HepG2 (cell line): ENCODE results near the gene CNNM1. TPM values are rescaled to one million over a fixed set of nuclear protein-coding genes. Genes with fewer than 3 reads are reported as not detected.

Source experiments
- ATF7 ChIP-seq, 2 experiments: fragments of 450-650 bp in 1 of 2; sonication (generic) in 1 of 2; formaldehyde crosslinking in 1 of 2; IDR thresholded peaks; 2 replicates each; pipeline versions ENCODE4 v1.4.0 to v1.6.1; 2016 to 2020; ENCODE audit warnings: antibody characterized with exemption in 1 of 2, mild to moderate bottlenecking in 1 of 2, missing genetic modification reagents in 1 of 2
- ATRX ChIP-seq: sonication (generic); formaldehyde crosslinking; IDR thresholded peaks from 2 replicates; pipeline ENCODE4 v1.4.0; 2020; ENCODE audit warnings: missing genetic modification reagents, borderline replicate concordance
- CHD4 ChIP-seq: fragments of 200-600 bp; sonication (generic); IDR thresholded peaks from 2 replicates; pipeline ENCODE4 v1.7.0; 2017; ENCODE audit warnings: mild to moderate bottlenecking, low read length, borderline replicate concordance
- CREM ChIP-seq, 2 experiments: sonication (generic) in 1 of 2; formaldehyde crosslinking in 1 of 2; IDR thresholded peaks; 2 replicates each; pipeline versions ENCODE4 v1.4.0 to v1.6.1; 2016 to 2020; ENCODE audit warnings: antibody characterized with exemption in 1 of 2, mild to moderate bottlenecking in 1 of 2, missing genetic modification reagents in 1 of 2
- IKZF5 ChIP-seq: IDR thresholded peaks from 2 replicates; pipeline ENCODE4 v1.6.1; 2018; ENCODE audit warnings: missing genetic modification reagents, mild to moderate bottlenecking, missing compliant biosample characterization
- PLSCR1 ChIP-seq: sonication (generic); formaldehyde crosslinking; IDR thresholded peaks from 2 replicates; pipeline ENCODE4 v1.5.0; 2020; ENCODE audit warnings: missing genetic modification reagents, mild to moderate bottlenecking, borderline replicate concordance
- RERE ChIP-seq: IDR thresholded peaks from 2 replicates; pipeline ENCODE4 v1.6.1; 2016; ENCODE audit warnings: low read depth, missing genetic modification reagents, missing compliant biosample characterization
- SMC3 ChIP-seq: IDR thresholded peaks from 2 replicates; pipeline ENCODE4 v1.6.1; 2011; ENCODE audit warnings: low read length, improper control_type of control experiment
- STAT6 ChIP-seq: sonication (generic); formaldehyde crosslinking; IDR thresholded peaks from 2 replicates; pipeline ENCODE4 v1.4.0; 2020; ENCODE audit warnings: missing genetic modification reagents, mild to moderate bottlenecking, borderline replicate concordance
- ZNF12 ChIP-seq: sonication (generic); formaldehyde crosslinking; IDR thresholded peaks from 2 replicates; pipeline ENCODE4 v1.5.0; 2020; ENCODE audit warnings: missing genetic modification reagents
- ZNF18 ChIP-seq: sonication (generic); formaldehyde crosslinking; IDR thresholded peaks from 2 replicates; pipeline ENCODE4 v1.8.0; 2022; ENCODE audit warnings: mild to moderate bottlenecking, missing genetic modification reagents; ENCODE audit not compliant: insufficient replicate concordance
- ZNF530 ChIP-seq: sonication (generic); formaldehyde crosslinking; IDR thresholded peaks from 2 replicates; pipeline ENCODE4 v1.5.0; 2020; ENCODE audit warnings: low read depth, mild to moderate bottlenecking, missing genetic modification reagents
- ZNF552 ChIP-seq: sonication (generic); formaldehyde crosslinking; IDR thresholded peaks from 2 replicates; pipeline ENCODE4 v1.9.0; 2022; ENCODE audit warnings: missing genetic modification reagents, mild to moderate bottlenecking, borderline replicate concordance
- ZNF556 ChIP-seq: sonication (generic); formaldehyde crosslinking; IDR thresholded peaks from 2 replicates; pipeline ENCODE4 v1.4.0; 2020; ENCODE audit warnings: mild to moderate bottlenecking, missing genetic modification reagents, borderline replicate concordance
- ZNF704 ChIP-seq: sonication (generic); formaldehyde crosslinking; IDR thresholded peaks from 2 replicates; pipeline ENCODE4 v1.8.1; 2023; ENCODE audit warnings: mild to moderate bottlenecking, inconsistent platforms, moderate library complexity, missing genetic modification reagents, borderline replicate concordance
- ZNF776 ChIP-seq: sonication (generic); formaldehyde crosslinking; IDR thresholded peaks from 2 replicates; pipeline ENCODE4 v1.4.0; 2020; ENCODE audit warnings: mild to moderate bottlenecking, missing genetic modification reagents
- polyA plus RNA-seq, 8 experiments: library from polyadenylated mRNA; depleted of rRNA in 3 of 8; stranded (reverse) in 7 of 8; unstranded in 1 of 8; fragments of >200 nt; fragmentation: Illumina TruSeq in 4 of 8; extraction: Trizol in 4 of 8; gene quantifications; 2 replicates each; pipeline versions ENCODE4 v1.2.1 to v1.2.3, GENCODE V29; 2011 to 2016; ENCODE audit warnings: low read depth in 4 of 8, missing spikeins in 1 of 8, mixed read lengths in 1 of 8; ENCODE audit not compliant: insufficient read depth in 1 of 8
- total RNA-seq, 5 experiments: library from RNA; depleted of rRNA; stranded (reverse); fragments of >200 nt; fragmentation: Illumina TruSeq; extraction: Trizol; gene quantifications; 2 replicates each; pipeline ENCODE4 v1.2.3, GENCODE V29; 2016; ENCODE audit warnings: low read depth in 1 of 5

CNNM1 gene
- total and polyA plus RNA-seq, 2 of the 13 experiments (the other 11 are each of a cell fraction or from before 2014, with no cell fraction given): 4.3 to 9.6 TPM

- TF ChIP-seq PLSCR1 (CRISPR knock-in tag): no peak
- TF ChIP-seq ZNF704: 0 out of 2 replicates have a peak, but pooled peaks have one; percentile 20
- TF ChIP-seq ZNF530 (CRISPR knock-in tag): no peak
- TF ChIP-seq ZNF12: no peak
- TF ChIP-seq ZNF776 (CRISPR knock-in tag): no peak
- TF ChIP-seq RERE (CRISPR knock-in tag): no peak
- no peak for TF ChIP-seq STAT6 (CRISPR knock-in tag)
- no peak for TF ChIP-seq ATRX (CRISPR knock-in tag)
- TF ChIP-seq ATF7 (IDR thresholded peaks at IDR 0.05): no peak
- no peak for TF ChIP-seq ATF7 (CRISPR knock-in tag; IDR thresholded peaks at IDR 0.05)
- TF ChIP-seq ZNF556 (CRISPR knock-in tag): no peak
- TF ChIP-seq SMC3: no peak
- TF ChIP-seq IKZF5 (CRISPR knock-in tag): peak; percentile 34; the same call in 1 of the 2 replicates
- no peak for TF ChIP-seq CREM (IDR thresholded peaks at IDR 0.05)
- no peak for TF ChIP-seq CREM (CRISPR knock-in tag; IDR thresholded peaks at IDR 0.05)
- TF ChIP-seq ZNF18 (CRISPR knock-in tag): peak; percentile 84
- TF ChIP-seq CHD4: no peak
- TF ChIP-seq ZNF552 (CRISPR knock-in tag): peak; percentile 51
These were observed at the start of gene CNNM1 (continued) for GRCh38 chr10:99329304-99329553.
